ENCODE results near the gene HMGN5.

Gene HMGN5

GRCh38 chrX:81231476-81231875 is 29.8 kb upstream of the HMGN5 start:
- in situ Hi-C loops (cut with MboI; ENCODE audit: low sequenced_read_pairs, unreplicated experiment): no loop called here
- TF ChIP-seq, protein P1, sequence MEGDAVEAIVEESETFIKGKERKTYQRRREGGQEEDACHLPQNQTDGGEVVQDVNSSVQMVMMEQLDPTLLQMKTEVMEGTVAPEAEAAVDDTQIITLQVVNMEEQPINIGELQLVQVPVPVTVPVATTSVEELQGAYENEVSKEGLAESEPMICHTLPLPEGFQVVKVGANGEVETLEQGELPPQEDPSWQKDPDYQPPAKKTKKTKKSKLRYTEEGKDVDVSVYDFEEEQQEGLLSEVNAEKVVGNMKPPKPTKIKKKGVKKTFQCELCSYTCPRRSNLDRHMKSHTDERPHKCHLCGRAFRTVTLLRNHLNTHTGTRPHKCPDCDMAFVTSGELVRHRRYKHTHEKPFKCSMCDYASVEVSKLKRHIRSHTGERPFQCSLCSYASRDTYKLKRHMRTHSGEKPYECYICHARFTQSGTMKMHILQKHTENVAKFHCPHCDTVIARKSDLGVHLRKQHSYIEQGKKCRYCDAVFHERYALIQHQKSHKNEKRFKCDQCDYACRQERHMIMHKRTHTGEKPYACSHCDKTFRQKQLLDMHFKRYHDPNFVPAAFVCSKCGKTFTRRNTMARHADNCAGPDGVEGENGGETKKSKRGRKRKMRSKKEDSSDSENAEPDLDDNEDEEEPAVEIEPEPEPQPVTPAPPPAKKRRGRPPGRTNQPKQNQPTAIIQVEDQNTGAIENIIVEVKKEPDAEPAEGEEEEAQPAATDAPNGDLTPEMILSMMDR (IDR thresholded peaks at IDR 0.05; ENCODE audit: borderline replicate concordance, control extremely low read depth, extremely low read depth, insufficient read depth, missing control alignments): no peak
- DNase-seq (ENCODE audit: low spot score): no peak

GRCh38 chrX:81229901-81230300 is 28.2 kb upstream of the HMGN5 start:
- no peak for DNase-seq (ENCODE audit: low spot score)
- in situ Hi-C loops (cut with MboI; ENCODE audit: low sequenced_read_pairs, unreplicated experiment): no loop called here
- TF ChIP-seq, protein P1 (IDR thresholded peaks at IDR 0.05; ENCODE audit: borderline replicate concordance, control extremely low read depth, extremely low read depth, insufficient read depth, missing control alignments): no peak

GRCh38 chrX:81229229-81229628 is 27.5 kb upstream of the HMGN5 start:
- TF ChIP-seq, protein P1 (IDR thresholded peaks at IDR 0.05; ENCODE audit: borderline replicate concordance, control extremely low read depth, extremely low read depth, insufficient read depth, missing control alignments): no peak
- DNase-seq (ENCODE audit: low spot score): no peak
- in situ Hi-C loops (cut with MboI; ENCODE audit: low sequenced_read_pairs, unreplicated experiment): no loop called here

DNA sequence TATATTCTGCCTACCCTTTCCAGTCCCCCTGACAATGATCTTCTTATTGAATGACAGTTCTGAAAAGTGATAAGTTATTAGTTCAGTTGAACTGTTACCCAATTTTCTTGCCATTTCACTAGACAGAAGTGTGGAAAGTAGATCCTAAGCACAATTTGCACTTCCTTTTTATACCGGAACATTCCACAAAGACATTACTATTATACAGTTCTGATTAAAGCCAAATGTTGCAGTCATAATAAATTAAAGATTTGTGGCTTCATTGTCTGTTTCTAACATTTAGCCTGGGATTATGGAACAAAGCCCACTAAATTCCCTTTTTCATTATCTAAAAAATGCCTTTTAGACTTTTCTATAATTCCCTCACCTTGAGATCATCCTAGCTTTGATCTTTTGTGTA is 14.0 kb upstream of the HMGN5 start:
- in situ Hi-C loops (cut with MboI; ENCODE audit: low sequenced_read_pairs, unreplicated experiment): no loop called here
- TF ChIP-seq, protein P1 (IDR thresholded peaks at IDR 0.05; ENCODE audit: borderline replicate concordance, control extremely low read depth, extremely low read depth, insufficient read depth, missing control alignments): no peak
- DNase-seq (ENCODE audit: low spot score): no peak

DNA sequence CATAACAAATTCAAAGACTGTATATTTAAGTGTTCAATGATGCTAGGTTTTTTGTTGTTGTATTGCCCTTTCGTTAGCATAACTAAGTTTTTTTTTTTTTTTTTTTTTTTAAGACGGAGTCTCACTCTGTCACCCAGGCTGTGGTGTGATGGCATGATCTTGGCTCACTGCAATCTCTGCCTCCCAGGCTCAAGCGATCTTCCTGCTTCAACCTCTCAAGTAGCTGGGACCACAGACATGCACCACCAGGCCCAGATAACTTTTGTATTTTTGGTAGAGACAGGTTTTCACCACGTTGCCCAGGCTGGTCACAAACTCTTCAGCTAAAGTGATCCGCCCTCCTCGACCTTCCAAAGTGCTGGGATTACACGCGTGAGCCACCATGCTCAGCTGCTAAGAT is 7.2 kb upstream of the HMGN5 start:
- in situ Hi-C loops (cut with MboI; ENCODE audit: low sequenced_read_pairs, unreplicated experiment): no loop called here
- no peak for DNase-seq (ENCODE audit: low spot score)
- TF ChIP-seq, protein P1 (IDR thresholded peaks at IDR 0.05; ENCODE audit: borderline replicate concordance, control extremely low read depth, extremely low read depth, insufficient read depth, missing control alignments): no peak

GRCh38 chrX:81206476-81206875 is 4.8 kb upstream of the HMGN5 start:
- in situ Hi-C loops (cut with MboI; ENCODE audit: low sequenced_read_pairs, unreplicated experiment): no loop called here
- no peak for DNase-seq (ENCODE audit: low spot score)
- TF ChIP-seq, protein P1 (IDR thresholded peaks at IDR 0.05; ENCODE audit: borderline replicate concordance, control extremely low read depth, extremely low read depth, insufficient read depth, missing control alignments): no peak

DNA sequence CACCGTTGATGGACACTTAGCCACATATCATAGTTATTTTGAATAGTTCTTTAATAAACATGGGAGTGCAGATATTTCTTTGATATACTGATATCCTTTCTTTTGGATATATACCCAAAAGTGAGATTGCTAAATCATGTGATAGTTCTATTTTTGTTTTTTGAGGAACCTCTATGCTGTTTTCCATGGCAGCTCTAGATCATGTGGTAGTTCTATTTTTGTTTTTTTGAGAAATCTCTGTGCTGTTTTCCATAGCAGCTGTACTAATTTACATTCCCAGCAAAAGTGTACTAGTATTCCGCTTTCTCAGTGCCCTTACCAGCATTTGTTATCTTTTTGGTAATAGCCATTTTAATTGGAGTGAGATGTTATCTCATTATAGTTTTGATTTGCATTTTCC is 3.8 kb upstream of the HMGN5 start:
- TF ChIP-seq, protein P1 (IDR thresholded peaks at IDR 0.05; ENCODE audit: borderline replicate concordance, control extremely low read depth, extremely low read depth, insufficient read depth, missing control alignments): no peak
- no peak for DNase-seq (ENCODE audit: low spot score)
- in situ Hi-C loops (cut with MboI; ENCODE audit: low sequenced_read_pairs, unreplicated experiment): no loop called here

All from GM13976 (cell line).